HCT116 (cell line): ENCODE results near the gene ZSCAN9.

Experiments used
- CEBPB ChIP-seq: IDR thresholded peaks from 2 replicates; pipeline ENCODE4 v1.6.1; 2012; ENCODE audit warnings: low read depth
- CTCF ChIP-seq, 3 experiments: fragments of 200-600 bp in 1 of 3; sonication (generic) in 1 of 3; IDR thresholded peaks in 2 of 3; conservative IDR thresholded peaks in 1 of 3; 2 replicates each; pipeline ENCODE4 v1.5.1; 2012 to 2017; ENCODE audit warnings: low read depth in 2 of 3, low read length in 2 of 3, antibody characterized with exemption in 1 of 3, borderline replicate concordance in 1 of 3, control low read depth in 1 of 3, mild to moderate bottlenecking in 1 of 3, mixed read lengths in 1 of 3, mixed run types in 1 of 3, moderate library complexity in 1 of 3; ENCODE audit not compliant: insufficient read depth in 1 of 3
- JUND ChIP-seq: IDR thresholded peaks from 2 replicates; pipeline ENCODE4 v1.6.1; 2012
- MAX ChIP-seq: IDR thresholded peaks from 2 replicates; pipeline ENCODE4 v1.6.1; 2012
- POLR2A ChIP-seq: IDR thresholded peaks from 2 replicates; pipeline ENCODE4 v1.7.0; 2011; ENCODE audit warnings: borderline replicate concordance; ENCODE audit not compliant: insufficient read depth, insufficient read length; ENCODE audit errors: extremely low read depth
- POLR2AphosphoS5 ChIP-seq: IDR thresholded peaks from 2 replicates; pipeline ENCODE4 v1.6.1; 2011; ENCODE audit warnings: mild to moderate bottlenecking, low read depth, low read length, moderate library complexity
- SP1 ChIP-seq: IDR thresholded peaks from 2 replicates; pipeline ENCODE4 v1.6.1; 2012; ENCODE audit warnings: low read depth
- YY1 ChIP-seq: IDR thresholded peaks from 2 replicates; pipeline ENCODE4 v1.6.1; 2011; ENCODE audit warnings: low read length, low read depth, moderate library complexity, mild to moderate bottlenecking; ENCODE audit not compliant: insufficient replicate concordance; ENCODE audit errors: extremely low read depth
- ZFX ChIP-seq: fragments of 450-650 bp; IDR thresholded peaks from 2 replicates; pipeline ENCODE4 v1.6.1; 2017
- ZNF274 ChIP-seq: fragments of 200-500 bp; sonication (Bioruptor generic); IDR thresholded peaks from 2 replicates; pipeline ENCODE4 v1.6.1; 2014; ENCODE audit warnings: mild to moderate bottlenecking, low read depth, low read length, inconsistent platforms
- TF ChIP-seq, protein P1 (sequence below): IDR thresholded peaks from 2 replicates; pipeline ENCODE4 v1.6.1; 2012

DNA sequence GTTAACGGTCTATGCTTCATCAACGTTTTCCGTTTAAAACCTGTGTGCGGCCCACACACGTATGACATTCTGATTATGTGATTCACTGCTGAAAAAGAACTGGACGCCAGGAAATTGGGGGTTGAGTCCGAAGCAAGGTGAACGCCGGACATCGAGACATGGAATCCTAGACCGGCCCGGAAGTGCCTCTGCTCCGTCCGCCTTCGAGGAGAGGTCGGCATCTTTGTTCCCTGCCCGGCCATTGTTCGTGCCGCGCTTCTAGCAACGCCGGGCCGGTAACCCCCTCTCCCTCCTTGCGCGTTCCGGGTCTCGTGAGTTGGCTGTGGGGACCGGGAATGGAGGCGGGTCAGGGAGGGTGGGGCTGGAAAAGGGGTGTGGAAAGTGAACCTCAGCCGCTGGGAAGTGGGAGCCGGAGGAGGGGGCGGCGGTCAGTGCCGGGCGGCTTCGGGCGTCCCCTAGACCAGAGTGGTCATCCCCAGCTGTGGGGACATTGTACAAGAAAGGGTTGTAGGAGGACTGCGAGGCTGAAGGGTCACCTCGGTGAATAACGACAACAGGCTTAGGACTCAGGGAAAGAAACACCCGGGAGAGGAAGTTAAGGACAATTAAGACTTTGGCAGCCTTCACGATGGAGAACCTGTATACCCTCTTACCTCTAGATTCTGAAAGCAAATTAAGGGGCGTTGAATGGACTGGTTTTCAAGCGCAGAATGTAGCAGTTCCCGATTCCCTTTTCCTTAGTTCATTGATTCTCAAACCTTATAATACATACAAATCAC, at the start of gene ZSCAN9:
- TF ChIP-seq CTCF (IDR thresholded peaks at IDR 0.05 in 2 of 3, conservative IDR thresholded peaks at IDR 0.05 in 1 of 3; ENCODE audit: borderline replicate concordance in 1 of 3, insufficient read depth in 1 of 3, low read depth in 2 of 3, low read length in 2 of 3) (no peak), ZFX (no peak), POLR2A (no peak), YY1 (peak; percentile 88), MAX (peak; percentile 76), ZNF274 (no peak), JUND (peak; percentile 38; the same call in 1 of the 2 replicates), SP1 (peak; percentile 64), POLR2AphosphoS5 (peak; percentile 79), CEBPB (no peak)
- TF ChIP-seq, protein P1, sequence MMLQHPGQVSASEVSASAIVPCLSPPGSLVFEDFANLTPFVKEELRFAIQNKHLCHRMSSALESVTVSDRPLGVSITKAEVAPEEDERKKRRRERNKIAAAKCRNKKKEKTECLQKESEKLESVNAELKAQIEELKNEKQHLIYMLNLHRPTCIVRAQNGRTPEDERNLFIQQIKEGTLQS, result no peak
